HEK293 (cell line): ENCODE results near the gene PPDPF.

Source experiments
- CTCF ChIA-PET: fragments of 350-600 bp; formaldehyde crosslinking; extraction: SDS; loops from one replicate; lab custom pipeline; 2021; ENCODE audit warnings: antibody characterized with exemption; lab: Yijun Ruan, JAX
- POLR2A ChIA-PET: fragments of 300-600 bp; formaldehyde crosslinking; extraction: SDS; loops from one replicate; lab custom pipeline; 2020; ENCODE audit warnings: antibody characterized with exemption, inconsistent platforms; lab: Yijun Ruan, JAX
- H3K27ac ChIP-seq: fragments of 200-500 bp; sonication (Bioruptor generic); 2 replicates; pipeline ENCODE4 v1.5.1; 2014; ENCODE audit warnings: low read depth, low read length, control low read depth, inconsistent platforms; ENCODE audit errors: extremely low read depth
- H3K36me3 ChIP-seq, 2 experiments: fragments of 200-500 bp in 1 of 2; sonication (Bioruptor generic) in 1 of 2; 1 replicate in 1 of 2; 2 replicates in 1 of 2; pipeline ENCODE4 v1.5.1; 2014 to 2017; ENCODE audit warnings: inconsistent platforms in 2 of 2, low read length in 2 of 2; ENCODE audit not compliant: control insufficient read depth in 2 of 2, insufficient read depth in 1 of 2
- H3K4me1 ChIP-seq: fragments of 200-500 bp; sonication (Bioruptor generic); 2 replicates; pipeline ENCODE4 v1.5.1; 2014; ENCODE audit warnings: mild to moderate bottlenecking, low read length, inconsistent platforms; ENCODE audit not compliant: control insufficient read depth, insufficient read depth
- H3K4me3 ChIP-seq: 2 replicates; pipeline ENCODE4 v1.5.1; 2011; ENCODE audit warnings: low read depth, mild to moderate bottlenecking, control low read depth, low read length, moderate library complexity
- H3K9me3 ChIP-seq: fragments of 200-500 bp; sonication (Bioruptor generic); 2 replicates; pipeline ENCODE4 v1.5.1; 2014; ENCODE audit warnings: low read depth, low read length, inconsistent platforms; ENCODE audit not compliant: control insufficient read depth, insufficient read depth
- BCL11B ChIP-seq: fragments of 450-650 bp; formaldehyde crosslinking; IDR thresholded peaks from 2 replicates; pipeline ENCODE4 v1.5.1; 2016; ENCODE audit warnings: low read depth, missing biosample characterization, missing genetic modification characterization
- EGR2 ChIP-seq: fragments of 450-650 bp; formaldehyde crosslinking; IDR thresholded peaks from 2 replicates; pipeline ENCODE4 v1.5.1; 2016; ENCODE audit warnings: low read depth, missing biosample characterization, missing genetic modification characterization
- GFI1B ChIP-seq: fragments of 450-650 bp; formaldehyde crosslinking; IDR thresholded peaks from 2 replicates; pipeline ENCODE4 v1.5.1; 2016; ENCODE audit warnings: missing biosample characterization, missing genetic modification characterization
- GLIS1 ChIP-seq: fragments of 450-650 bp; formaldehyde crosslinking; IDR thresholded peaks from 2 replicates; pipeline ENCODE4 v1.5.1; 2016; ENCODE audit warnings: missing biosample characterization, missing genetic modification characterization
- GLIS2 ChIP-seq: fragments of 450-650 bp; formaldehyde crosslinking; IDR thresholded peaks from 2 replicates; pipeline ENCODE4 v1.5.1; 2016; ENCODE audit warnings: missing biosample characterization, missing genetic modification characterization
- KLF10 ChIP-seq: fragments of 450-650 bp; IDR thresholded peaks from 2 replicates; pipeline ENCODE4 v1.5.1; 2018; ENCODE audit warnings: missing biosample characterization, mild to moderate bottlenecking, missing genetic modification characterization
- KLF9 ChIP-seq: fragments of 450-650 bp; formaldehyde crosslinking; IDR thresholded peaks from 2 replicates; pipeline ENCODE4 v1.5.1; 2016; ENCODE audit warnings: missing biosample characterization, missing genetic modification characterization, low read depth
- SP3 ChIP-seq: fragments of 450-650 bp; formaldehyde crosslinking; IDR thresholded peaks from 2 replicates; pipeline ENCODE4 v1.5.1; 2016; ENCODE audit warnings: missing biosample characterization, missing genetic modification characterization
- ZBTB1 ChIP-seq: fragments of 450-650 bp; formaldehyde crosslinking; IDR thresholded peaks from 2 replicates; pipeline ENCODE4 v1.5.1; 2016; ENCODE audit warnings: missing biosample characterization, missing genetic modification characterization
- ZBTB17 ChIP-seq: fragments of 450-650 bp; formaldehyde crosslinking; IDR thresholded peaks from 2 replicates; pipeline ENCODE4 v1.5.1; 2016; ENCODE audit warnings: missing biosample characterization, missing genetic modification characterization
- ZBTB20 ChIP-seq: fragments of 450-650 bp; formaldehyde crosslinking; IDR thresholded peaks from 2 replicates; pipeline ENCODE4 v1.5.1; 2016; ENCODE audit warnings: missing biosample characterization, missing genetic modification characterization
- ZBTB48 ChIP-seq: fragments of 450-650 bp; formaldehyde crosslinking; IDR thresholded peaks from 2 replicates; pipeline ENCODE4 v1.5.1; 2016; ENCODE audit warnings: missing biosample characterization, missing genetic modification characterization
- ZFHX2 ChIP-seq: fragments of 450-650 bp; formaldehyde crosslinking; conservative IDR thresholded peaks from 2 replicates; pipeline ENCODE4 v1.5.1; 2016; ENCODE audit warnings: missing biosample characterization, missing genetic modification characterization
- ZFP3 ChIP-seq: fragments of 450-650 bp; formaldehyde crosslinking; IDR thresholded peaks from 2 replicates; pipeline ENCODE4 v1.5.1; 2016; ENCODE audit warnings: low read depth, missing biosample characterization, missing genetic modification characterization
- ZIC2 ChIP-seq: fragments of 450-650 bp; formaldehyde crosslinking; IDR thresholded peaks from 2 replicates; pipeline ENCODE4 v1.5.1; 2016; ENCODE audit warnings: missing biosample characterization, missing genetic modification characterization
- ZNF169 ChIP-seq: fragments of 450-650 bp; formaldehyde crosslinking; IDR thresholded peaks from 2 replicates; pipeline ENCODE4 v1.5.1; 2016; ENCODE audit warnings: missing biosample characterization, missing genetic modification characterization
- ZNF341 ChIP-seq: fragments of 450-650 bp; formaldehyde crosslinking; IDR thresholded peaks from 2 replicates; pipeline ENCODE4; 2016; ENCODE audit warnings: low read depth, missing biosample characterization, missing genetic modification characterization
- ZNF37A ChIP-seq: fragments of 450-650 bp; IDR thresholded peaks from 2 replicates; pipeline ENCODE4 v1.5.1; 2018; ENCODE audit warnings: missing biosample characterization, missing genetic modification characterization
- ZNF600 ChIP-seq: fragments of 450-650 bp; formaldehyde crosslinking; IDR thresholded peaks from 2 replicates; pipeline ENCODE4 v1.5.1; 2016; ENCODE audit warnings: missing biosample characterization, missing genetic modification characterization
- ZNF623 ChIP-seq: fragments of 450-650 bp; formaldehyde crosslinking; IDR thresholded peaks from 2 replicates; pipeline ENCODE4 v1.5.1; 2016; ENCODE audit warnings: missing biosample characterization, missing genetic modification characterization
- ZNF654 ChIP-seq: fragments of 450-650 bp; formaldehyde crosslinking; IDR thresholded peaks from 2 replicates; pipeline ENCODE4 v1.5.1; 2016; ENCODE audit warnings: low read depth, missing biosample characterization, missing genetic modification characterization
- ZNF670 ChIP-seq: fragments of 450-650 bp; formaldehyde crosslinking; IDR thresholded peaks from 2 replicates; pipeline ENCODE4 v1.5.1; 2016; ENCODE audit warnings: missing biosample characterization, missing genetic modification characterization, low read depth
- ZXDB ChIP-seq: fragments of 450-650 bp; formaldehyde crosslinking; IDR thresholded peaks from 2 replicates; pipeline ENCODE4 v1.5.1; 2016; ENCODE audit warnings: missing biosample characterization, missing genetic modification characterization
- TF ChIP-seq, protein P1 (sequence below): fragments of 450-650 bp; formaldehyde crosslinking; IDR thresholded peaks from 2 replicates; pipeline ENCODE4 v1.5.1; 2016; ENCODE audit warnings: missing biosample characterization, missing genetic modification characterization
- TF ChIP-seq, protein P2 (sequence below): fragments of 450-650 bp; formaldehyde crosslinking; IDR thresholded peaks from 2 replicates; pipeline ENCODE4 v1.5.1; 2016; ENCODE audit warnings: missing biosample characterization, missing genetic modification characterization

The PPDPF gene

DNA sequence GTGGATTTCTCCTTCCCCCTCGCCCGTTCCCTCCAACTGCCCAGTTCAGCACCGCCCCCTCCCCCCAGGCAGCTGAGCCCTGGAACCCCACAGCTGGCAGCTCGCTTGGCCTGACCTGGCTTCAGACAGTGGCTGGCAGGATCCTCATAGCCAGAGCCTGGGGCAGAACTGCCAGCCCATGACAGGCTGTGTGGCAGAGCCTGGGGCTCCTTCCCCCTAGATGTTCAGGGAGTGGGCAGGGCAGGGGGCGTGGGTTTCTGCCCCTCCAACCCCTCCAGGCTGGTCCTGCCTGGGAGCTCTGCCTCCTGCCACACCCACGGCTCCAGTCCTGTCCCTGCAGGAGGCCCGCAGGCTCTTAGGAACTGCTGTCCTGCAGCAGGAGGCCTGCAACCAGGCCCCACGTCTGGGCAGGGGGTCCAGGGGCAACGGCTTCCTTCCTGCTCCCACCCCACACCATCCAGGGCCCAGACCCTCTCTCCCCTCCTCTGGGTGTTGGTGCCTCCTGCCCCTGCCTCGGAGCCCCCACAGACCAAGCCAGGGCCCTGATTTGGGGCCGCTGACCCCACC is 38.5 kb upstream of the PPDPF start:
- Histone ChIP-seq H3K4me3 (no peak overlapping the region), H3K36me3 (no peaks in the 10 kb centered on the region), H3K9me3 (no peaks in the 10 kb centered on the region), H3K4me1 (peaks cover 6% of the 10 kb centered on the region), H3K27ac (no peak overlapping the region)
- peak; percentile 37; the same call in 1 of the 2 replicates for TF ChIP-seq ZBTB17 (tag by site-specific recombination)
- no peak for TF ChIP-seq ZNF670 (tag by site-specific recombination)
- TF ChIP-seq, protein P1, sequence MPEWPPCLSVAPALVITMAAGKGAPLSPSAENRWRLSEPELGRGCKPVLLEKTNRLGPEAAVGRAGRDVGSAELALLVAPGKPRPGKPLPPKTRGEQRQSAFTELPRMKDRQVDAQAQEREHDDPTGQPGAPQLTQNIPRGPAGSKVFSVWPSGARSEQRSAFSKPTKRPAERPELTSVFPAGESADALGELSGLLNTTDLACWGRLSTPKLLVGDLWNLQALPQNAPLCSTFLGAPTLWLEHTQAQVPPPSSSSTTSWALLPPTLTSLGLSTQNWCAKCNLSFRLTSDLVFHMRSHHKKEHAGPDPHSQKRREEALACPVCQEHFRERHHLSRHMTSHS (tag by site-specific recombination): no peak
- peak; percentile 56 for TF ChIP-seq SP3 (tag by site-specific recombination)
- TF ChIP-seq ZNF600 (tag by site-specific recombination): peak; percentile 47; the same call in 1 of the 2 replicates
- no peak for TF ChIP-seq ZNF654 (tag by site-specific recombination)
- no peak for TF ChIP-seq ZBTB1 (tag by site-specific recombination)
- TF ChIP-seq ZBTB20: 0 out of 2 replicates have a peak, but pooled peaks have one; percentile 19
- TF ChIP-seq ZIC2 (tag by site-specific recombination): peak; percentile 90
- TF ChIP-seq GFI1B (tag by site-specific recombination): no peak
- TF ChIP-seq ZFP3: no peak
- TF ChIP-seq ZFHX2 (tag by site-specific recombination): peak; percentile 91
- TF ChIP-seq BCL11B: no peak
- peak; percentile 82 for TF ChIP-seq EGR2
- TF ChIP-seq ZNF341 (tag by site-specific recombination): peak; percentile 40; the same call in 1 of the 2 replicates
- peak; percentile 71 for TF ChIP-seq GLIS2
- TF ChIP-seq GLIS1: peak; percentile 74
- TF ChIP-seq ZNF169 (tag by site-specific recombination): no peak
- 0 out of 2 replicates have a peak, but pooled peaks have one; percentile 56 for TF ChIP-seq KLF10 (tag by site-specific recombination)
- TF ChIP-seq ZBTB48 (tag by site-specific recombination): 0 out of 2 replicates have a peak, but pooled peaks have one; percentile 19
- peak; percentile 55; the same call in 1 of the 2 replicates for TF ChIP-seq KLF9
- ChIA-PET CTCF (interaction anchor here (1.6 kb wide), 1 partner anchor 173 kb away, joined by 3 read pairs; no protein-coding TSS in a partner anchor), POLR2A (no interaction called here)

DNA sequence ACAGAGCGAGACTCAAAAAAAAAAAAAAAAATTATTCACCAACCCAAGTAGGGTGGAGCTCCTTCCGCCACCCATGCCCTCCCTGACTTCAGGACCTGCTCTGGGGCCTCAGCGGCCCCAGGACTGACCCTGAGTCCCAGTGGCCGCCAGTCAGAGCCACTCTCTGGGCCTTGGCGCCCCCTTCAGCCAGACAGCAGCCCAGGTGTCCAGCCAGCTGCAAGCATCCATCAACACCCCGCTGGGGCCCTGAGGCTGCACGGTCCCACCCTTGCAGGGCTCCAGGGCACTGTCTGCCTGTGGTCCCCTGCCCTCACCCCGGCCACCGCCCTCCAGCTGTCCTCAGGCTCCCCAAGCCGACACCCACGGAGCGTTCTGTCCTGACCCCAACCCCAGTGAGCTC is 36.7 kb upstream of the PPDPF start:
- peaks cover 0 to 9% of the 10 kb centered on the region in 2 experiments; a peak in 1 of 3 replicates for H3K36me3 ChIP-seq
- no peaks in the 10 kb centered on the region for H3K9me3 ChIP-seq
- CTCF ChIA-PET: interaction anchor here (0.5 to 1.2 kb wide), 4 partner anchors 12 to 175 kb away, joined by 3 to 4 read pairs (median 4); no protein-coding TSS in a partner anchor
- peaks cover 6% of the 10 kb centered on the region for H3K4me1 ChIP-seq
- TF ChIP-seq, protein P2, sequence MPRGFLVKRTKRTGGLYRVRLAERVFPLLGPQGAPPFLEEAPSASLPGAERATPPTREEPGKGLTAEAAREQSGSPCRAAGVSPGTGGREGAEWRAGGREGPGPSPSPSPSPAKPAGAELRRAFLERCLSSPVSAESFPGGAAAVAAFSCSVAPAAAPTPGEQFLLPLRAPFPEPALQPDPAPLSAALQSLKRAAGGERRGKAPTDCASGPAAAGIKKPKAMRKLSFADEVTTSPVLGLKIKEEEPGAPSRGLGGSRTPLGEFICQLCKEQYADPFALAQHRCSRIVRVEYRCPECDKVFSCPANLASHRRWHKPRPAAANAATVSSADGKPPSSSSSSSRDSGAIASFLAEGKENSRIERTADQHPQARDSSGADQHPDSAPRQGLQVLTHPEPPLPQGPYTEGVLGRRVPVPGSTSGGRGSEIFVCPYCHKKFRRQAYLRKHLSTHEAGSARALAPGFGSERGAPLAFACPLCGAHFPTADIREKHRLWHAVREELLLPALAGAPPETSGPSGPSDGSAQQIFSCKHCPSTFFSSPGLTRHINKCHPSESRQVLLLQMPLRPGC (tag by site-specific recombination): no peak
- TF ChIP-seq ZXDB (tag by site-specific recombination) (no peak), ZNF37A (no peak), ZIC2 (tag by site-specific recombination) (peak; percentile 50), ZNF623 (tag by site-specific recombination) (peak; percentile 41; the same call in 1 of the 2 replicates)
- TF ChIP-seq, all 188 proteins: peak for 2
- Histone ChIP-seq H3K4me3 (no peak overlapping the region), H3K27ac (no peak overlapping the region)
- POLR2A ChIA-PET: interaction anchor here (1.0 kb wide), 1 partner anchor 37 kb away, joined by 5 read pairs; the partner anchor contains the start of gene PPDPF
